ENCODE data around the gene SRPRB.

Gene SRPRB

GRCh38 chr3:133831966-133832801 is 26.6 kb downstream of the SRPRB start:
- no peak overlapping the region for H3K27ac Mint-ChIP-seq
- H3K36me3 Mint-ChIP-seq: no peaks in the 10 kb centered on the region
- no peaks in the 10 kb centered on the region for H3K4me1 Mint-ChIP-seq
- no peak for ATAC-seq
- no peaks in the 10 kb centered on the region for H3K9me3 Mint-ChIP-seq
- no peaks in the 10 kb centered on the region for H3K27me3 Mint-ChIP-seq
- no peak overlapping the region for H3K4me3 Mint-ChIP-seq

DNA sequence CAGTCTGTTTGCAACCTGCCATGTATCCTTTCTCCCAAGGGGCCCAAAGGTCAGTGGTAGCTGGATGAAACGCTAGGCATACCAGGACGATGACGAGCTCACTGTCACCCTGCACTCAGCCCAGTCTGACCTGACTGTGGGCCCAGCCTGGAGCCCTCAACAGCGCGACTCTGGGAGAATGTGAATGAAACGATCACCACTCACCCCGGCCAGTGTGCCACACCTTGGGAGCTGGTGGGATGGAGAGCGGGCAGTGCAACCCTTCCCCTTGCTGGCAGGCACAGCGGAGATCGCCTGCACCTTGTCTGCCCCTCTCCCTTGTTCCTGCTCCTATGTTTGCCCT is 27.2 kb downstream of the SRPRB start:
- H3K4me3 Mint-ChIP-seq: no peak overlapping the region
- ATAC-seq: no peak
- H3K27me3 Mint-ChIP-seq: peaks cover 3% of the 10 kb centered on the region
- H3K27ac Mint-ChIP-seq: no peak overlapping the region
- no peaks in the 10 kb centered on the region for H3K9me3 Mint-ChIP-seq
- no peaks in the 10 kb centered on the region for H3K4me1 Mint-ChIP-seq
- H3K36me3 Mint-ChIP-seq: no peaks in the 10 kb centered on the region

- Mint-ChIP-seq H3K36me3 (no peaks in the 10 kb centered on the region), H3K27me3 (peaks cover 8% of the 10 kb centered on the region), H3K9me3 (no peaks in the 10 kb centered on the region), H3K4me3 (no peak overlapping the region), H3K27ac (no peak overlapping the region), H3K4me1 (no peaks in the 10 kb centered on the region)
- no peak for ATAC-seq
These were observed 27.7 kb downstream of the SRPRB start for GRCh38 chr3:133833267-133833666.

DNA sequence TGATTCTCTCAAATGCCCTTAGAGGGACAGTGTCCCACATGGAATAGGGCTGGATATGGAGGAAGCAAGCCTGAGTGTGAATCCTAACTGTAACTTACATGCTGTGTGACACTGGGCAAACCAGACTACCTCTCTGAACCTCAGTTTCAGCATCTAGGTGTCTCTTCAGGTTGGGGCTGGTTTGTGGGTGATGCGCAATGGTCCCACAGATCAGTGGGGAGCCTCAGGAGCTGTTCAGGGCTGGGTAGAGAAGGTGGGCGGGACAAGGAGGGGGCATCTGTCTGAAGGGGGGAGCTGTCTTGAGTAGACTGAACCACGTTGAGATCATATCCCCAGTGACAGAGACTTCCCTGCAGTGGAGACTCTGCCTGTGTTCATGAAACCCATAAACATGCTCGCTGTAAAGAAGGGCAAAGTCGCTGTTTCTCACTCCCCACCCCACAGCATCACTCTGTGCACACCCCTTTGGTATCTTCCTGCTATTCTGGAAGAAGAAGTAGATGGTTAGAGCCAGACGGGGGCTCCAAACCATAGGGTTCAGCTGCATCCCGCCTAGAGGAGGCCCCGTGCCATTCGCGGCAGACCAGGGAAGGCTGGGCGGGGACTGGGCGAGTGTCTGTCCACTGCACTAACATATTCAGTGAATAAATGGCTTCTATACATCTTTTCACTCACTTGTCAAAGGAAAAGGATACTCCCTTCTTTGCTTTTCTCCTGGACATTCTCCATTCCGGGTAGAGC is 28.4 kb downstream of the SRPRB start:
- no peaks in the 10 kb centered on the region for H3K9me3 Mint-ChIP-seq
- peaks cover 10% of the 10 kb centered on the region for H3K27me3 Mint-ChIP-seq
- H3K36me3 Mint-ChIP-seq: no peaks in the 10 kb centered on the region

GRCh38 chr3:133834621-133835417 is 29.2 kb downstream of the SRPRB start:
- ATAC-seq: no peak
- Mint-ChIP-seq H3K4me3 (no peak overlapping the region), H3K4me1 (no peaks in the 10 kb centered on the region), H3K36me3 (no peaks in the 10 kb centered on the region), H3K9me3 (no peaks in the 10 kb centered on the region), H3K27me3 (peaks cover 18% of the 10 kb centered on the region), H3K27ac (no peak overlapping the region)

More for the DNA sequence above, 28.4 kb downstream of the SRPRB start:
- Mint-ChIP-seq H3K4me3 (no peak overlapping the region), H3K27ac (no peak overlapping the region), H3K4me1 (no peaks in the 10 kb centered on the region)
- ATAC-seq: no peak

GRCh38 chr3:133835418-133835743 is 29.8 kb downstream of the SRPRB start:
- no peak overlapping the region for H3K27ac Mint-ChIP-seq
- H3K4me1 Mint-ChIP-seq: no peaks in the 10 kb centered on the region
- H3K4me3 Mint-ChIP-seq: no peak overlapping the region
- H3K9me3 Mint-ChIP-seq: no peaks in the 10 kb centered on the region
- no peak for ATAC-seq
- H3K27me3 Mint-ChIP-seq: peaks cover 22% of the 10 kb centered on the region
- no peaks in the 10 kb centered on the region for H3K36me3 Mint-ChIP-seq

GRCh38 chr3:133835961-133836360 is 30.3 kb downstream of the SRPRB start:
- Mint-ChIP-seq H3K9me3 (no peaks in the 10 kb centered on the region), H3K4me1 (no peaks in the 10 kb centered on the region), H3K36me3 (no peaks in the 10 kb centered on the region), H3K4me3 (no peak overlapping the region), H3K27ac (no peak overlapping the region), H3K27me3 (peaks cover 22% of the 10 kb centered on the region)
- no peak for ATAC-seq

DNA sequence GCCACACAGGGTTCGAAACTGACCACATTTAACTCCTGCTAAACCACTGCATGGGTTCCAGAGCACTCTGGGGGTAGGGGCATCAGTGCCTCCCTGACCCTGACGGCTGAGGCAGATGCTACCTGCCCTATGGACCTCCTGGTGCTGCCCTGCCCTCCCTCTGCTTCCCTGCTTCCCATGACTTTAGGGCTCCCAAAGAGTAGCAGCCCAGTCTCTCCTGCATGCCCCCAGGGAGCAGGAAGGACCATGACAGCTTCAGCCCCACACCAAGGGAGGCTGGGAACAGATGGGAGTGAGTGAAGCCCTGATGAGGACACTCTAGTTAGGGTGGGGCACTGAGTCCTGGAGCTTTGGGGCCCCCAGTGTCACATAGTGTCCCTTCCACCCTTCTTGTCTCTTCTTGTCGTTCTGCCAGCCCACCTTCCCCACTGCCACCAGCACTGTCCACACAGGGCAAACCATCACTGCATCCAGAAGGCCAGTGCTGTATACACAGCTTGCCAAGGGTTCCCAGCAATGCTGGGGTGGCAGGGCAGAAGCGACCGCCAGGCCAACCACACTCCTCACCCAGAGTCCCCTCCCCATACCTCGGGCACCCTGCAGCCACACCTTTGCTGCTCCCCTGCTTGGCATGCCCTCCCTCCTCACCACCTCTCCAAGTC is 31.0 kb downstream of the SRPRB start:
- no peak for ATAC-seq
- Mint-ChIP-seq H3K4me1 (no peaks in the 10 kb centered on the region), H3K27me3 (peaks cover 23% of the 10 kb centered on the region), H3K36me3 (no peaks in the 10 kb centered on the region), H3K27ac (no peak overlapping the region), H3K9me3 (no peaks in the 10 kb centered on the region), H3K4me3 (no peak overlapping the region)

DNA sequence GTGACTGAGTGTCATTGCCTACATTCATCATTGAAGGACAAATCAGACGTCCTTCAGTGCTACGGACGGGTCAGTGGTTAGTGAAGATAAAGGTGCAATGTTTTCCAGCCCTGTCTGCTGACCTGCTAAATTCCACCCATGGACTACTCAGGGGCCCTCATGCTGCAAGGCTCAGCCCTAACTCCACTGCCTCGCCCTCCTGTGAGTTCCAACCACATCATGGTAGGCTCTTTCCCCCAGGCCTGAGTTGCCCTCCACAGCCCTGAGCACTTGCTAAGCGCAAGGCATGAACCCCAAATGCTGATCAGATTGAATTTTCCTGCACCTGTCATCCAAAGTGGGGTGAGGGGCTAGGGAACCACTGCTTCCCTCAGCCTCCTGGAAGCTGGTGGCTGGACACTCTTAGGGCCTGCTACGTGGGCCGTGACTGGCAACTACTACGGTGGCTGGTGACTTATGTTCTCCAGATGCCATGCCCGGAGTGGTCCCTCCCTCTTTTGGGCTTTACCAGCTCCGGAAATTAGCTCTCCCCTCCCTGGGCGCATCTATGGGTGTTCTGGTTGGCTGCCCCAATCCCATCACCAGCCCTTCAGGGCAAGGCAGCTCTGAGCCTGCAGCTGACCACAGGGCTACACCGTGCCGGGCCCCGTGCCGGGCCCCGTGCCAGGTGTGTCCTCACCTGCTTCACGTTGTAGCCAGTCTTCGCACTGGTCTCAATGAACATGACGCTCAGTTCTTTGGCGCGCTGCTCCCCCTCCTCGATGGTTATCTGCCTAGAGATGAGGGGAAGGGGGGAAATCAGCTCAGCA is 32.1 kb downstream of the SRPRB start:
- Mint-ChIP-seq H3K4me1 (no peaks in the 10 kb centered on the region), H3K9me3 (no peaks in the 10 kb centered on the region), H3K27me3 (peaks cover 31% of the 10 kb centered on the region), H3K27ac (no peak overlapping the region), H3K4me3 (no peak overlapping the region), H3K36me3 (no peaks in the 10 kb centered on the region)
- no peak for ATAC-seq

DNA sequence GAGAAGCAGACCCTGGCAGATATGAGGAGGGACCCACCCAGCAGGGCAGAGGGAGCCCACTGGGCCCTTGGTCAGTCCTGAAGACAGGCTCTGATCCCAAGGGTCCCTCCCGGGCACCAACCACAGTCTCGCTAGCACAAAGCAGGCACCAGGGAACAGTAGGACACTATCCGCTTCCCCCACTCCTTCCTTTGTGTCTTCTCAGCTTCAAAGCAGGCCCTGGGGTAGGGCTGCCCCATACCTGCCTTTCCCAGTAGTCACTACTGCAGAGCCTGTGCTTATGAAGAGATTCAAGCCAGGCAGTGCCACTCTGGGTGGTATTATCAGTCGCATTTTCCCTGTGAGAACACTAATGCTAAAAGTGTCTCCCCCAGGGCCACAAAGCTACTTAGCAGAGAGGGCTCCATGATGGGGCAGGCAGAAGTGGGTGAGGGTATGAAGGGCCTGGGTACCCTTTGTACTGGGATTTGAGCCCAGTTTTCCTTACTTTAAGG is 32.7 kb downstream of the SRPRB start:
- Mint-ChIP-seq H3K27me3 (peaks cover 31% of the 10 kb centered on the region), H3K36me3 (no peaks in the 10 kb centered on the region), H3K9me3 (no peaks in the 10 kb centered on the region), H3K4me1 (no peaks in the 10 kb centered on the region), H3K27ac (no peak overlapping the region), H3K4me3 (no peak overlapping the region)
- ATAC-seq: no peak

DNA sequence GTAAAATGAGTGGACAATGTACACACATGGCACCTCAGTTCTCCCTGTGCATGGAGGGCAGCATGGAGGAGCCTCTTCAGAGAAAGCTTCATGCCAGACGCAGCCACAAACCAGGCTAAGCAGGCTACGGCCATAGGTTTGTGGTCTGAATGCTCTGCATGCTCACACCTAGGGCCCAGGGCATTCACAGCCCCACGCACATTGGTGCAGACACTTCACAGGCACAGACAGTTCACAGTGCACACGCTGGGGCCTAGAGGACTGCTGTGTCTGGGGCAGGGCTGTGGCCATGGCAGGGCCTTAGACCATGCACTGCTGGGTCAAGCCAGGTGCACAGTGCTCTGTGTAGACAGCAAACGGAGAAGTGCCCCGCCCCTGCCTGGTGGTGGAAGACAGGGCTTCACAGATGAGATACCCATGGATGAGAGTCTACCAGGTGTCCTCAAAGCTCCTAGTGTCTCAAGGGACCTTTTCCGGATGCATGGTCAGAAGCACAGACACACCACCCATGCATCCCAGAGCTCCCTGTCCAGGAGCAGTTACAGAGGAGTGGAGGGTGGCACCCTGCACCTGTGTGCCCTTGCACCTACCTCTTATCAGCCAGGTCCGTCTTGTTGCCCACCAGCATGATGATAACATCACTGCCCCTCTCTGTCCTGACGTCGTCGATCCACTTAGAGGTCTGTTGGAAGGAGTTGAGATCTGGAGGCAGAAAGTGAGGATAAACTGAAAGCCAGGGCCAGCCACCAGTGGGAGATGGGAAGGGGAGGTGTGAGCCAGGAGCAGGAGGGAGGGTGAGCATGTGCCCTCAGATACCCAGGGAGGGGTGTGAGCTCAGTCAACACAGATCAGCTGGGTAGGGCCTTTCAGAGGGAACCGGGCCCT is 33.5 kb downstream of the SRPRB start:
- H3K27me3 Mint-ChIP-seq: peaks cover 31% of the 10 kb centered on the region
- H3K4me1 Mint-ChIP-seq: no peaks in the 10 kb centered on the region
- ATAC-seq: no peak
- no peak overlapping the region for H3K27ac Mint-ChIP-seq
- no peak overlapping the region for H3K4me3 Mint-ChIP-seq
- no peaks in the 10 kb centered on the region for H3K9me3 Mint-ChIP-seq
- no peaks in the 10 kb centered on the region for H3K36me3 Mint-ChIP-seq

DNA sequence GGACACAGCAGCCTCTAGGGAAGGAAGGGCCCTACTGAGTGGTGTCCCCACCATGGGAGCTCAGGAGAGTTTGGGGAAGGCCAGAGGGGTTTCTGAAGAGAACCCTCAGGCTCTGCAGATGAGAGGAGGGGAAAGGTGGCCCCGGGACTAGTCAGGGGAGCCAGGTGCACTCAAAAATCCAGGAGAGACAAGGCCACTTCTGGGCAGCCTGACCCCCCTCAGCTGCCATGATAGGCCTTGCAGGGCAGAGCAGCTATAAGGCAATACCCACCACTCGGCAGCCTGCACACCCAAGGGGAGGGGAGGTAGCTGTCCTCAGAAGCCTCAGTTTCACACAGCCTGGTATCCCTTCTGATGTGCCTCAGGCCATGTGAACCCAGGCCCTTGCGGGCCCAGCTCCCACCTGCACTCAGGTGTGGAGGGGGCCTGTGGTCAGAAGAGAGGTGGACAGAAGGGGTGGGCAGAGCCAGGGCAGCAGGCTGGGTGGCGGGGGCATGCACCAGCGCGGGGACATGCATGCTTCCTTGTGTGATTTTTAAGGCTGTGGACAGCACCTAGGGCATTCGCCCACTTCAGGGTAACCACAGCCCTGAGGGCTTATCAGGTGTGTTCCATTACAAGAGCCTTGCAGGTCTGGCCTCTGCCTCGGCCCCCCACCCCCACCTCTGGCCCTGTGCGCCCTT is 34.6 kb downstream of the SRPRB start:
- no peaks in the 10 kb centered on the region for H3K36me3 Mint-ChIP-seq
- H3K27me3 Mint-ChIP-seq: peaks cover 31% of the 10 kb centered on the region
- no peak overlapping the region for H3K4me3 Mint-ChIP-seq
- no peaks in the 10 kb centered on the region for H3K4me1 Mint-ChIP-seq
- ATAC-seq: peak; percentile 21
- H3K9me3 Mint-ChIP-seq: no peaks in the 10 kb centered on the region
- H3K27ac Mint-ChIP-seq: no peak overlapping the region

GRCh38 chr3:133840767-133841166 is 35.2 kb downstream of the SRPRB start:
- Mint-ChIP-seq H3K27me3 (peaks cover 31% of the 10 kb centered on the region), H3K9me3 (no peaks in the 10 kb centered on the region), H3K4me1 (no peaks in the 10 kb centered on the region), H3K4me3 (no peak overlapping the region), H3K27ac (no peak overlapping the region), H3K36me3 (no peaks in the 10 kb centered on the region)
- no peak for ATAC-seq
